ENCODE results near the gene CLSTN1. TPM values are rescaled to one million over a fixed set of nuclear protein-coding genes. Genes with fewer than 3 reads are reported as not detected.

Gene CLSTN1
- total RNA-seq, 1 experiment from 2014 or later: 106 TPM

DNA sequence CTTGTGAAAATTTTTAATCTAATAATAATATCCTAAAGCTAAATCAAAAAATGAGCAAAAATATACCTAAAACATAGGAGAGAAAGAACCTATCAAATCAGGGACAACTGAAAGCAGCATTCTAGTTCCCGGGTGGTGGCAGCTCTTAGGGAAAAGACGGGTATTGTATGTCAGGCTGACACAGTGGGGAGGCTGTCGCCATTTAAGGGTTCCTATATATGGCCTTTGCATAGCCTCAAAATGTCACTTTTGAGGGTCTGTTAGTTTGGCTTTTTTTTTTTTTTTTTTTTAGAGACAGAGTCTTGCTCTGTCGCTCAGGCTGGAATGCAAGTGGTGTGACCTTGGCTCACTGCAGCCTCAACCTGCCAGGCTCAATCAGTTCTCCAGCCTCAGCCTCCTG lies 6.0 kb downstream of the CLSTN1 start:
- CTCF ChIA-PET: interaction anchor here (0.6 kb wide), 1 partner anchor 11 kb away, joined by 3 read pairs; no protein-coding TSS in a partner anchor
- no peaks in the 10 kb centered on the region for H3K27me3 Mint-ChIP-seq (ENCODE audit: insufficient read depth, unreplicated experiment)
- BruUV-seq (replicated peaks): no TSS peak
- POLR2A ChIA-PET: interaction anchor here (0.6 to 1.1 kb wide), 2 partner anchors 36 to 50 kb away, joined by 3 read pairs; no protein-coding TSS in a partner anchor
- H3K4me1 Mint-ChIP-seq (ENCODE audit: insufficient read depth, unreplicated experiment): peaks cover 23% of the 10 kb centered on the region
- H3K4me3 Mint-ChIP-seq (ENCODE audit: unreplicated experiment): no peak overlapping the region
- TF ChIP-seq, protein P1, sequence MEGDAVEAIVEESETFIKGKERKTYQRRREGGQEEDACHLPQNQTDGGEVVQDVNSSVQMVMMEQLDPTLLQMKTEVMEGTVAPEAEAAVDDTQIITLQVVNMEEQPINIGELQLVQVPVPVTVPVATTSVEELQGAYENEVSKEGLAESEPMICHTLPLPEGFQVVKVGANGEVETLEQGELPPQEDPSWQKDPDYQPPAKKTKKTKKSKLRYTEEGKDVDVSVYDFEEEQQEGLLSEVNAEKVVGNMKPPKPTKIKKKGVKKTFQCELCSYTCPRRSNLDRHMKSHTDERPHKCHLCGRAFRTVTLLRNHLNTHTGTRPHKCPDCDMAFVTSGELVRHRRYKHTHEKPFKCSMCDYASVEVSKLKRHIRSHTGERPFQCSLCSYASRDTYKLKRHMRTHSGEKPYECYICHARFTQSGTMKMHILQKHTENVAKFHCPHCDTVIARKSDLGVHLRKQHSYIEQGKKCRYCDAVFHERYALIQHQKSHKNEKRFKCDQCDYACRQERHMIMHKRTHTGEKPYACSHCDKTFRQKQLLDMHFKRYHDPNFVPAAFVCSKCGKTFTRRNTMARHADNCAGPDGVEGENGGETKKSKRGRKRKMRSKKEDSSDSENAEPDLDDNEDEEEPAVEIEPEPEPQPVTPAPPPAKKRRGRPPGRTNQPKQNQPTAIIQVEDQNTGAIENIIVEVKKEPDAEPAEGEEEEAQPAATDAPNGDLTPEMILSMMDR (IDR thresholded peaks at IDR 0.05; ENCODE audit: unreplicated experiment): no peak
- no peaks in the 10 kb centered on the region for H3K9me3 Mint-ChIP-seq (ENCODE audit: unreplicated experiment)
- no peak for DNase-seq (ENCODE audit: unreplicated experiment)
- intact Hi-C loops (cut with micrococcal nuclease): no loop called here
- H3K36me3 Mint-ChIP-seq (ENCODE audit: insufficient read depth, unreplicated experiment): peaks cover 15% of the 10 kb centered on the region
- no peak overlapping the region for H3K27ac Mint-ChIP-seq (ENCODE audit: low read depth, unreplicated experiment)

DNA sequence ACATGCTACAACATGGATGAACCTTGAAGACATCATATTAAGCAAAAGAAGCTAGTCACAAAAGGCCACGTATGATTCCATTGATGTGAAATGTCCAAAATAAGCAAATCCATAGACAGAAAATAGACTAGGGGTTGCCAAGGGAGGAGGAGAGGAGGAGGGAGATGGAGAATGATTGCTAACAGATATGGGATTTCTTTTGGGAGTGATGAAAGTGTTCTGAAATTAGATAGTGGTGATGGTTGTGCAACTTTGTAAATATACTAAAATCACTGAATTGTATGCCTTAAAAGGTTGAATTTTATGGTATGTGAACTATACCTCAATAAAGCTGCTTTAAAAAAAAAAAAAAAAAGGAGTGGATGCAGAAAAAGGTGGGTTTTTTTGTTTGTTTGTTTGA lies 7.6 kb downstream of the CLSTN1 start:
- Mint-ChIP-seq H3K27ac (ENCODE audit: low read depth, unreplicated experiment) (no peak overlapping the region), H3K4me1 (ENCODE audit: insufficient read depth, unreplicated experiment) (peaks cover 17% of the 10 kb centered on the region), H3K36me3 (ENCODE audit: insufficient read depth, unreplicated experiment) (peaks cover 16% of the 10 kb centered on the region), H3K27me3 (ENCODE audit: insufficient read depth, unreplicated experiment) (no peaks in the 10 kb centered on the region), H3K4me3 (ENCODE audit: unreplicated experiment) (no peak overlapping the region), H3K9me3 (ENCODE audit: unreplicated experiment) (no peaks in the 10 kb centered on the region)
- TF ChIP-seq, protein P1 (IDR thresholded peaks at IDR 0.05; ENCODE audit: unreplicated experiment): no peak
- BruUV-seq (replicated peaks): no TSS peak
- no peak for DNase-seq (ENCODE audit: unreplicated experiment)
- CTCF ChIA-PET: interaction anchor here (0.6 to 1.3 kb wide), 3 partner anchors 11 to 36 kb away, joined by 3 to 5 read pairs (median 3); no protein-coding TSS in a partner anchor
- POLR2A ChIA-PET: interaction anchor here (0.6 to 1.4 kb wide), 5 partner anchors 11 to 140 kb away, joined by 3 to 5 read pairs (median 4); no protein-coding TSS in a partner anchor
- intact Hi-C loops (cut with micrococcal nuclease): no loop called here

DNA sequence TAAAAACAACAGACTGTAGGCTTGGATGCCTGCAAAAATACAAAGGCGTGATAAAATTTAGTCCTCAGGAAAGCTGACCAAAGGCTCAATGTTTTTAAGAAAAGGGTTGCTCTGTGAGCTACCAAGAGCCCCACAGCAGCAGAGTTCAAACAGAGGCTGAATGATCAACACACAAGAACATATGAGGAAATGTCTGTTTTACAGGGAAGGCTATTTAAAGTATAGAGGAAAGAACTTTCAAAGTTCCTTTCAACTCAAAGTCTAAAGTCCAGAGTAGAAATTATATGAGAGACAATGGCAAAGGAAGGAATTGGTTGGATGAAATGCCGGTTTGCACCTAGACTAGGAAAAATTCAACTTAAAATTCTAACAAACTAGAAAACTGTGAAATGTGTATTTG lies 8.6 kb downstream of the CLSTN1 start:
- Mint-ChIP-seq H3K27me3 (ENCODE audit: insufficient read depth, unreplicated experiment) (no peaks in the 10 kb centered on the region), H3K9me3 (ENCODE audit: unreplicated experiment) (no peaks in the 10 kb centered on the region), H3K4me3 (ENCODE audit: unreplicated experiment) (no peak overlapping the region), H3K4me1 (ENCODE audit: insufficient read depth, unreplicated experiment) (peaks cover 15% of the 10 kb centered on the region), H3K27ac (ENCODE audit: low read depth, unreplicated experiment) (no peak overlapping the region), H3K36me3 (ENCODE audit: insufficient read depth, unreplicated experiment) (peaks cover 17% of the 10 kb centered on the region)
- TF ChIP-seq, protein P1 (IDR thresholded peaks at IDR 0.05; ENCODE audit: unreplicated experiment): no peak
- ChIA-PET CTCF (interaction anchor here (1.3 to 2.2 kb wide), 2 partner anchors 31 to 53 kb away, joined by 5 to 9 read pairs; no protein-coding TSS in a partner anchor), POLR2A (interaction anchor here (0.6 to 1.5 kb wide), 3 partner anchors 10 to 21 kb away, joined by 3 to 4 read pairs (median 4); no protein-coding TSS in a partner anchor)
- BruUV-seq (replicated peaks): no TSS peak
- intact Hi-C loops (cut with micrococcal nuclease): no loop called here
- DNase-seq (ENCODE audit: unreplicated experiment): no peak

DNA sequence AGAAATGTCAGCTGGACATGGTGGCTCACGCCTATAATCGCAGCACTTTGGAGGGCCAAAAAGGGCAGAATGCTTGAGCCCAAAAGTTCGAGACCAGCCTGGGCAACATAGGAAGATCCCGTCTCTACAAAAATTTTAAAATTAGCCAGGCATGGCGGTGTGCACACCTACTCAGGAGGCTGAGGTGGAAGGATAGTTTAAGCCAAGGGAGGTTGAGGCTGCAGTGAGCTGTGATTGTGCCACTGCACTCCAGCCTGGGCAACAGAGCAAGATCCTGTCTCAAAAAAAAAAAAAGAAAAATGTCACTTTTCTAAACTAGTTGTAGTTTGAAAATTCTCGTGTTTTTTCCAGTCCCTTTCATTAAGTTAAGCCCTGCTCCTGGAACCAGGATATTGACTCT lies 9.1 kb downstream of the CLSTN1 start:
- Mint-ChIP-seq H3K9me3 (ENCODE audit: unreplicated experiment) (no peaks in the 10 kb centered on the region), H3K4me3 (ENCODE audit: unreplicated experiment) (no peak overlapping the region), H3K27me3 (ENCODE audit: insufficient read depth, unreplicated experiment) (no peaks in the 10 kb centered on the region), H3K36me3 (ENCODE audit: insufficient read depth, unreplicated experiment) (peaks cover 12% of the 10 kb centered on the region), H3K27ac (ENCODE audit: low read depth, unreplicated experiment) (no peak overlapping the region), H3K4me1 (ENCODE audit: insufficient read depth, unreplicated experiment) (peaks cover 12% of the 10 kb centered on the region)
- intact Hi-C loops (cut with micrococcal nuclease): no loop called here
- TF ChIP-seq, protein P1 (IDR thresholded peaks at IDR 0.05; ENCODE audit: unreplicated experiment): no peak
- DNase-seq (ENCODE audit: unreplicated experiment): no peak
- ChIA-PET POLR2A (interaction anchor here (0.6 to 1.5 kb wide), 3 partner anchors 10 to 21 kb away, joined by 3 to 4 read pairs (median 4); no protein-coding TSS in a partner anchor), CTCF (interaction anchor here (0.6 to 2.2 kb wide), 3 partner anchors 54 to 1160 kb away, joined by 3 to 9 read pairs (median 3); no protein-coding TSS in a partner anchor)
- no TSS peak for BruUV-seq (replicated peaks)

Data from MCF 10A (cell line).